OCI-LY3 (cell line): ENCODE measurements around the gene FUZ.

Experiments used
- EZH2phosphoT487 ChIP-seq: fragments of 200-600 bp; shearing (Covaris generic); IDR thresholded peaks from 2 replicates; pipeline ENCODE4 v1.6.1; 2018; ENCODE audit warnings: antibody characterized with exemption, mixed run types, low read depth
- TF ChIP-seq, protein P1 (sequence below): fragments of 200-600, 300-600 bp; sonication (generic); IDR thresholded peaks from 2 replicates; pipeline ENCODE4 v1.5.1; 2014; ENCODE audit warnings: antibody characterized with exemption, low read length, low read depth

DNA sequence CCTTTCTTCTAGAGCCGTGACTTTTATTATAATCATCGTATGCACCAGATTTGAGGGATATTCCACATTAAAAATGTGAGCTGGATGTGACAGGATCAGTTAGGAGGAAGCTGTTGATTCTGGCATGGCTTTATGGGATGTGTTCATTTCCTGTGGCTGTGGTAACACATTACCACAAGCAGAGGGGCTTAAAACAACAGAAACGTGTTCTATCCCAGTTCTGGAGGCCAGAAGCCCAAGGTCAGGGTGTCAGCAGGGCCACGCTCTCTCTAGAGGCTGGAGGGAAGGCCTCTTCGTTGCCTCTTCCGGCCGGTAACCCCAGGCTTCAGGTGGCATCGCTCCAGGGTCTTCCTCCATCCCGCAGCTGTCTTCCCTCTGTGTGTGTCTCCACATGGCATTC lies 19.5 kb upstream of the FUZ start:
- TF ChIP-seq, protein P1, sequence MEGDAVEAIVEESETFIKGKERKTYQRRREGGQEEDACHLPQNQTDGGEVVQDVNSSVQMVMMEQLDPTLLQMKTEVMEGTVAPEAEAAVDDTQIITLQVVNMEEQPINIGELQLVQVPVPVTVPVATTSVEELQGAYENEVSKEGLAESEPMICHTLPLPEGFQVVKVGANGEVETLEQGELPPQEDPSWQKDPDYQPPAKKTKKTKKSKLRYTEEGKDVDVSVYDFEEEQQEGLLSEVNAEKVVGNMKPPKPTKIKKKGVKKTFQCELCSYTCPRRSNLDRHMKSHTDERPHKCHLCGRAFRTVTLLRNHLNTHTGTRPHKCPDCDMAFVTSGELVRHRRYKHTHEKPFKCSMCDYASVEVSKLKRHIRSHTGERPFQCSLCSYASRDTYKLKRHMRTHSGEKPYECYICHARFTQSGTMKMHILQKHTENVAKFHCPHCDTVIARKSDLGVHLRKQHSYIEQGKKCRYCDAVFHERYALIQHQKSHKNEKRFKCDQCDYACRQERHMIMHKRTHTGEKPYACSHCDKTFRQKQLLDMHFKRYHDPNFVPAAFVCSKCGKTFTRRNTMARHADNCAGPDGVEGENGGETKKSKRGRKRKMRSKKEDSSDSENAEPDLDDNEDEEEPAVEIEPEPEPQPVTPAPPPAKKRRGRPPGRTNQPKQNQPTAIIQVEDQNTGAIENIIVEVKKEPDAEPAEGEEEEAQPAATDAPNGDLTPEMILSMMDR = no peak
- TF ChIP-seq EZH2phosphoT487 = no peak
